HEK293 (cell line): Measurements from ENCODE around the gene ANKRD28.
"Not testable (repeated sequence)": the region's sequence is repeated elsewhere in the genome, so short reads cannot be mapped to it uniquely, and the experiment has no call there.

ENCODE experiments used
- CTCF ChIA-PET: fragments of 350-600 bp; formaldehyde crosslinking; extraction: SDS; loops from one replicate; lab custom pipeline; 2021; ENCODE audit warnings: antibody characterized with exemption; lab: Yijun Ruan, JAX
- POLR2A ChIA-PET: fragments of 300-600 bp; formaldehyde crosslinking; extraction: SDS; loops from one replicate; lab custom pipeline; 2020; ENCODE audit warnings: antibody characterized with exemption, inconsistent platforms; lab: Yijun Ruan, JAX
- H3K27ac ChIP-seq: fragments of 200-500 bp; sonication (Bioruptor generic); 2 replicates; pipeline ENCODE4 v1.5.1; 2014; ENCODE audit warnings: low read depth, low read length, control low read depth, inconsistent platforms; ENCODE audit errors: extremely low read depth
- H3K36me3 ChIP-seq, 2 experiments: fragments of 200-500 bp in 1 of 2; sonication (Bioruptor generic) in 1 of 2; 1 replicate in 1 of 2; 2 replicates in 1 of 2; pipeline ENCODE4 v1.5.1; 2014 to 2017; ENCODE audit warnings: inconsistent platforms in 2 of 2, low read length in 2 of 2; ENCODE audit not compliant: control insufficient read depth in 2 of 2, insufficient read depth in 1 of 2
- H3K4me1 ChIP-seq: fragments of 200-500 bp; sonication (Bioruptor generic); 2 replicates; pipeline ENCODE4 v1.5.1; 2014; ENCODE audit warnings: mild to moderate bottlenecking, low read length, inconsistent platforms; ENCODE audit not compliant: control insufficient read depth, insufficient read depth
- H3K4me3 ChIP-seq: 2 replicates; pipeline ENCODE4 v1.5.1; 2011; ENCODE audit warnings: low read depth, mild to moderate bottlenecking, control low read depth, low read length, moderate library complexity
- H3K9me3 ChIP-seq: fragments of 200-500 bp; sonication (Bioruptor generic); 2 replicates; pipeline ENCODE4 v1.5.1; 2014; ENCODE audit warnings: low read depth, low read length, inconsistent platforms; ENCODE audit not compliant: control insufficient read depth, insufficient read depth
- HOXA7 ChIP-seq: sonication (generic); formaldehyde crosslinking; IDR thresholded peaks from 2 replicates; pipeline ENCODE4 v1.8.1; 2022; ENCODE audit warnings: missing genetic modification reagents, borderline replicate concordance
- HOXC10 ChIP-seq: sonication (generic); formaldehyde crosslinking; IDR thresholded peaks from 2 replicates; pipeline ENCODE4 v1.8.1; 2023; ENCODE audit warnings: mild to moderate bottlenecking, missing genetic modification reagents
- MZF1 ChIP-seq: fragments of 450-650 bp; formaldehyde crosslinking; IDR thresholded peaks from 2 replicates; pipeline ENCODE4 v1.5.1; 2017; ENCODE audit warnings: missing biosample characterization, missing genetic modification characterization, borderline replicate concordance
- TSHZ1 ChIP-seq: fragments of 450-650 bp; formaldehyde crosslinking; IDR thresholded peaks from 2 replicates; pipeline ENCODE4 v1.5.1; 2016; ENCODE audit warnings: missing biosample characterization, missing genetic modification characterization, borderline replicate concordance
- ZNF121 ChIP-seq: fragments of 450-650 bp; formaldehyde crosslinking; IDR thresholded peaks from 2 replicates; pipeline ENCODE4 v1.5.1; 2016; ENCODE audit warnings: missing biosample characterization, missing genetic modification characterization
- ZNF132 ChIP-seq: fragments of 450-650 bp; formaldehyde crosslinking; IDR thresholded peaks from 2 replicates; pipeline ENCODE4 v1.5.1; 2017; ENCODE audit warnings: missing biosample characterization, missing genetic modification characterization, borderline replicate concordance
- ZNF202 ChIP-seq: fragments of 450-650 bp; formaldehyde crosslinking; IDR thresholded peaks from 2 replicates; pipeline ENCODE4 v1.5.1; 2016; ENCODE audit warnings: missing biosample characterization, missing genetic modification characterization, borderline replicate concordance
- ZNF221 ChIP-seq: fragments of 450-650 bp; formaldehyde crosslinking; IDR thresholded peaks from 2 replicates; pipeline ENCODE4 v1.5.1; 2017; ENCODE audit warnings: missing biosample characterization, missing genetic modification characterization, borderline replicate concordance
- ZNF302 ChIP-seq: fragments of 450-650 bp; formaldehyde crosslinking; IDR thresholded peaks from 2 replicates; pipeline ENCODE4 v1.5.1; 2016; ENCODE audit warnings: missing biosample characterization, missing genetic modification characterization, low read depth
- ZNF391 ChIP-seq: fragments of 450-650 bp; formaldehyde crosslinking; IDR thresholded peaks from 2 replicates; pipeline ENCODE4 v1.5.1; 2016; ENCODE audit warnings: low read depth, missing biosample characterization, missing genetic modification characterization, borderline replicate concordance
- ZNF555 ChIP-seq: fragments of 450-650 bp; formaldehyde crosslinking; conservative IDR thresholded peaks from 2 replicates; pipeline ENCODE4 v1.5.1; 2017; ENCODE audit warnings: missing biosample characterization, mild to moderate bottlenecking, missing genetic modification characterization, inconsistent platforms
- ZNF561 ChIP-seq: fragments of 450-650 bp; IDR thresholded peaks from 2 replicates; pipeline ENCODE4 v1.5.1; 2018; ENCODE audit warnings: missing biosample characterization, missing genetic modification characterization, borderline replicate concordance
- ZNF626 ChIP-seq: fragments of 450-650 bp; sonication (Bioruptor Pico); formaldehyde crosslinking; IDR thresholded peaks from 2 replicates; pipeline ENCODE4 v1.5.1; 2018; ENCODE audit warnings: missing biosample characterization, missing genetic modification characterization, inconsistent platforms
- ZNF654 ChIP-seq: fragments of 450-650 bp; formaldehyde crosslinking; IDR thresholded peaks from 2 replicates; pipeline ENCODE4 v1.5.1; 2016; ENCODE audit warnings: low read depth, missing biosample characterization, missing genetic modification characterization
- TF ChIP-seq, protein P1 (sequence below): fragments of 450-650 bp; formaldehyde crosslinking; IDR thresholded peaks from 2 replicates; pipeline ENCODE4 v1.5.1; 2017; ENCODE audit warnings: missing biosample characterization, missing genetic modification characterization

Gene ANKRD28

DNA sequence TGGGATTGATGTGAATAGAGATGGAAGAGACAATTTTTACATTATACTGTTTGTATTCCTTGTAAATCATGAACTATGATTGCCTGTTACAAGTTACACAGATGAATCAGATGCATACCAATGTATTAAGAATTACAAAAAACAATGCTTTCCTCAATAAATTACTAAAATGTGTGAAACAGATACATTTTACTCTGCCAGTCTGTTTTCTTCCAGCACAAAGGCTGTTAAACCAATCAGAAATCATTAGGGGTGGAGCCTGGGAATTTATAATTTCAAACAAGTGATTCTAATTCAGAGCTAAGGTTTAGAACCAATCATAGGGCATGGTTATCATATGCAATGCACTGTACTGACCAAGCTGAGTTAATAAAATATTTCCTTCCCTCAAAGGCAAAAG lies 21.8 kb upstream of the ANKRD28 start (continued):
- no peak for TF ChIP-seq TSHZ1 (tag by site-specific recombination)
- TF ChIP-seq, protein P1, sequence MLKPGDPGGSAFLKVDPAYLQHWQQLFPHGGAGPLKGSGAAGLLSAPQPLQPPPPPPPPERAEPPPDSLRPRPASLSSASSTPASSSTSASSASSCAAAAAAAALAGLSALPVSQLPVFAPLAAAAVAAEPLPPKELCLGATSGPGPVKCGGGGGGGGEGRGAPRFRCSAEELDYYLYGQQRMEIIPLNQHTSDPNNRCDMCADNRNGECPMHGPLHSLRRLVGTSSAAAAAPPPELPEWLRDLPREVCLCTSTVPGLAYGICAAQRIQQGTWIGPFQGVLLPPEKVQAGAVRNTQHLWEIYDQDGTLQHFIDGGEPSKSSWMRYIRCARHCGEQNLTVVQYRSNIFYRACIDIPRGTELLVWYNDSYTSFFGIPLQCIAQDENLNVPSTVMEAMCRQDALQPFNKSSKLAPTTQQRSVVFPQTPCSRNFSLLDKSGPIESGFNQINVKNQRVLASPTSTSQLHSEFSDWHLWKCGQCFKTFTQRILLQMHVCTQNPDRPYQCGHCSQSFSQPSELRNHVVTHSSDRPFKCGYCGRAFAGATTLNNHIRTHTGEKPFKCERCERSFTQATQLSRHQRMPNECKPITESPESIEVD (tag by site-specific recombination), result no peak

DNA sequence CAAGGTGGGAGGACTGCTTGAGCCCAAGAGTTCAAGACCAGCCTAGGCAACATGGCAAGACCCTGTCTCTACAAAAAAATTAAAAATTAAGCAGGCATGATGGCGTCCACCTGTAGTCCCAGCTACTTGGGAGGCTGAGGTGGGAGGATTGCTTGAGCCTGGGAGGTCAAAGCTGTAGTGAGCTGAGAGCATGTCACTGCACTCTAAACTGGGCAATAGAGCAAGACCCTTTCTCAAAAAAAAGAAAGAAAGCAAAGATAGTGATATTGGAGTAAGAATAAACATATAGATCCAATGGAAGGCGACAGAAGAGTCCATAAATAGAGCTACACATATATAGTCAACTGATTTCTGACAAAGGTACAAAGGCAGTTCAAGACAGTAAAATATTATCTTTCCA lies 21.3 kb upstream of the ANKRD28 start:
- H3K4me1 ChIP-seq, result 0 out of 2 replicates have a peak, but pooled peaks cover 8% of the 10 kb centered on the region
- CTCF ChIA-PET, result interaction anchor here (0.7 to 1.6 kb wide), 2 partner anchors 11 to 192 kb away, joined by 4 read pairs; no protein-coding TSS in a partner anchor
- H3K4me3 ChIP-seq, result no peak overlapping the region
- H3K27ac ChIP-seq, result no peak overlapping the region
- H3K9me3 ChIP-seq, result no peaks in the 10 kb centered on the region
- TF ChIP-seq ZNF555 (tag by site-specific recombination) (no peak), ZNF302 (tag by site-specific recombination) (no peak), ZNF221 (tag by site-specific recombination) (no peak), ZNF121 (peak; percentile 87), HOXA7 (CRISPR knock-in tag) (no peak), ZNF561 (tag by site-specific recombination) (no peak)
- H3K36me3 ChIP-seq, result no peaks in the 10 kb centered on the region
- POLR2A ChIA-PET, result no interaction called here

- Histone ChIP-seq H3K36me3 (no peaks in the 10 kb centered on the region), H3K27ac (no peak overlapping the region), H3K4me3 (no peak overlapping the region), H3K4me1 (0 out of 2 replicates have a peak, but pooled peaks cover 5% of the 10 kb centered on the region), H3K9me3 (no peaks in the 10 kb centered on the region)
- TF ChIP-seq MZF1 (no peak), ZNF202 (tag by site-specific recombination) (no peak), ZNF626 (tag by site-specific recombination) (no peak), ZNF654 (tag by site-specific recombination) (peak; percentile 58), ZNF132 (tag by site-specific recombination) (no peak), ZNF391 (tag by site-specific recombination) (no peak), HOXC10 (CRISPR knock-in tag) (no peak)
- ChIA-PET CTCF (interaction anchor here (0.6 to 1.7 kb wide), 11 partner anchors 18 to 1259 kb away, joined by 3 to 7 read pairs (median 3); no protein-coding TSS in a partner anchor), POLR2A (interaction anchor here (0.6 kb wide), 1 partner anchor 455 kb away, joined by 5 read pairs; no protein-coding TSS in a partner anchor)
These were observed 17.9 kb upstream of the ANKRD28 start for GRCh38 chr3:15815696-15816095.

DNA sequence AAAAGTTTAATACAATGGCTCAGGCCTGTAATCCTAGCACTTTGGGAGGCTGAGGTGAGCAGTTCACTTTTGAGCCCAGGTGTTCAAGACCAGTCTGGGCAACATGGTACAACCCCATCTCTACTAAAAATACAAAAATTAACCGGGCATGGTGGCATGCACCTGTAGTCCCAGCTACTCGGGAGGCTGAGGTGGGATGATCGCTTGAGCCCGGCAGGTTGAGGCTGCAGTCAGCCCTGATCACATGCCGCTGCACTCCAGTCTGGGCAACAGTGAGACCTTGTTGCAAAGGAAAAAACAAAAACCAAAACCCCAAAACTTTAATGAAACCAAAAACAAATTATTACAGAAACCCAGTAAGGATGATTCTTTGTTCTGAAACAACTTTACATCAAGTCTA lies 15.3 kb upstream of the ANKRD28 start:
- H3K9me3 ChIP-seq, POLR2A ChIA-PET, H3K4me1 ChIP-seq, H3K4me3 ChIP-seq, H3K27ac ChIP-seq, H3K36me3 ChIP-seq: not testable (repeated sequence)
- CTCF ChIA-PET, result interaction anchor here (0.6 to 2.2 kb wide), 10 partner anchors 17 to 610 kb away, joined by 4 to 22 read pairs (median 5); no protein-coding TSS in a partner anchor
